HG02943 (cell line): Measurements from ENCODE around the gene EHD4.

ENCODE experiments used
- ATAC-seq: cut with Tn5 transposase; IDR thresholded peaks from one replicate; pipeline ENCODE4 v1.9.1; 2021; ENCODE audit warnings: mild to moderate bottlenecking, low read depth, moderate library complexity; ENCODE audit not compliant: unreplicated experiment

EHD4 gene

DNA sequence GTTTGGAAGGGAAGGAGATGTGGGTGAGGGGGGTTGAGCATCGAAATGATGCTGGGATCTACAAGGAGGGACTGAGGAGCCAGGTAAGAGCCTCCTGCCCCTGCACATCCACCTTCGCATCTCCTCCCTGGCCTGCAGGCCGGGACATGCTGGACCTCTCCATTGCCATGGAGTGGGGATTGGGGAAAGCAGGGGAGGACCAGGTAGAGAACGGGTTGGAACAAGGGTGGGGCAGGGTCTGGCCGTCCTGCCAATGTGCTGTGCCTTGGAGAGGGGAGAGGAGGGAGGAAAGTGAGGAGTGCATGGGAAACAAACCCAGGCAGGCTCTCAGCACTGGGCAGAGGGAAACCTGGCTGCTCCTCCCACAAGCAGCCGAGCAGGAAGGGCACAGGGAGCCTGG lies 123.2 kb downstream of the EHD4 start:
- no peak for ATAC-seq

DNA sequence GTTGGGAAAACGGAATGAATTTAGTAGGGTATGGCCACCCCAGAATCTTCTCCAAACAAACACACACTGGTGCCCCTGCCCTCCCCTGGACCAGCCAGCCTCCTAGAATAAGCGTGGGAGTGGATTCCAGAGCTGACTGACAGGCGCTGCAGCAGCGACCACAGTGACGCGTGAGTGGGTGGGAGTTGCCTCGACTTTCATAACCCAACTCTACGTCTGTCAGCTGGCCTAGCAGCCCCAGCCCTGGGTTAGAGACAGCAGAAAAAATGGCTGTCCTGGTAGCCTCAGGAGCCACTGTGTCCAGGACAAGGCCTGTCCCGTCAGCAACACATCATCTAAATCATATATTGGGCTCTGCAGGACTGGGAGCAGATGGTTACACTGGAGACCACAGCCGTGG lies 123.7 kb downstream of the EHD4 start:
- no peak for ATAC-seq

DNA sequence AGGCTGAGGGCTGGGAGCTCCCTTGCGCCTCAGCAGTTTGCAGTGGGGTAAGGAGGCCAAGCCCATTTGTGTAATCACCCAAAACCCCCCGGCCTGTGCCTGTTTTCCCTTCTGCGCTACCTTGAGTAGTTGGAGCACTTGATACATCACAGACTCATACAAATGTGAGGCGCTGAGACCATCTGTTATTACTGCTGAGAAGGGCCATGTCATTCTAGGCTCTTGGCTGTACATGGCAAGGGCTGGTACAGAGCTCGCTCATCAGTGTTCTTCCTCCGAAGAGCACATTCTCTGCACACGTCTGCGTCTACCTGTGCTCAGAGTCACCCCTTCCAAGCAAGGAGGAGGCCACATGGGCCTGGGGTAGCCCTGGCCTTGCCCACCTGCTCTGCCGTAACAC lies 124.4 kb downstream of the EHD4 start:
- ATAC-seq: no peak

DNA sequence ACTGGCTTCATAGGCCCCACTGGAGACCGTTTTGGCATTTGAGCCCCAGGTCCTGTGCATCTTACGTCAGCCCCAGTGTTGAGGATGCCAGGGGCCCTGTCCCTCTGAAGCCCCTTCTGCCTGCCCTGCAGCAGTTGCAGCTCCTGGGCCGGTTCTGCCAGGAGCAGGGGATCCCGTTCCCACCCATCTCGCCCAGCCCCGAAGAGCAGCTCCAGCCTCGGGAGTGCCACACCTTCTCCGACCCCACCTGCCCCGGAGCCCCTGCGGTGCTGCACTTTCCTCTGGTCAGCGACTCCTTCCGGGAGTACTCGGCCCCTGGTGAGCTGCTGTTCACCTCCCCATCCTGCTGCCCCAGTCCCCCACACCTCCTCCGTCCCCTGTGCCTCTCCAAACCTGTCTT lies 125.2 kb downstream of the EHD4 start:
- ATAC-seq: no peak
